GM12872 (cell line): Measurements from ENCODE around the gene NHS.

Source experiments
- TF ChIP-seq, protein P1 (sequence below): IDR thresholded peaks from 3 replicates; pipeline ENCODE4 v1.5.1; 2011; ENCODE audit warnings: low read depth, mild to moderate bottlenecking, low read length, moderate library complexity; ENCODE audit not compliant: insufficient read depth

The NHS gene

DNA sequence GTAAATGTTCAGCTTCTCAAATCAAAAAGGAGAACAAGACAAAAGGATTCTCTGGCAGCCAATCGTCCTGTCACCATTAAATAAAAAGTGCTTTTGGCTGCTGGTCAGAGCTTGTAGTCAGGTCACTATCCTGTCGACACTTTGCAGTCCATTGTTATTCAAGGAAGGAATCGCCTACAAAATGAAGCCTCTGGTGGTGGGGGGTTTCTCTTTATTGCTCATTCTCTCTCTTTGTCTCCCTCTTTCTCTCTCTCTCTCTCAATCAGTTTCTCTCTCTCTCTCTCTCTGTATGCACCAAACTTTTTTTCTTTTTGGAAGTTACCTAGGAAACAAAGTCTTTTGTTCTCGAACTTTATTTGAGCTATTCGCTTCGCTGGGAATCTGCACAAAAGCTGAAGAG is 344.7 kb downstream of the NHS start:
- TF ChIP-seq, protein P1, sequence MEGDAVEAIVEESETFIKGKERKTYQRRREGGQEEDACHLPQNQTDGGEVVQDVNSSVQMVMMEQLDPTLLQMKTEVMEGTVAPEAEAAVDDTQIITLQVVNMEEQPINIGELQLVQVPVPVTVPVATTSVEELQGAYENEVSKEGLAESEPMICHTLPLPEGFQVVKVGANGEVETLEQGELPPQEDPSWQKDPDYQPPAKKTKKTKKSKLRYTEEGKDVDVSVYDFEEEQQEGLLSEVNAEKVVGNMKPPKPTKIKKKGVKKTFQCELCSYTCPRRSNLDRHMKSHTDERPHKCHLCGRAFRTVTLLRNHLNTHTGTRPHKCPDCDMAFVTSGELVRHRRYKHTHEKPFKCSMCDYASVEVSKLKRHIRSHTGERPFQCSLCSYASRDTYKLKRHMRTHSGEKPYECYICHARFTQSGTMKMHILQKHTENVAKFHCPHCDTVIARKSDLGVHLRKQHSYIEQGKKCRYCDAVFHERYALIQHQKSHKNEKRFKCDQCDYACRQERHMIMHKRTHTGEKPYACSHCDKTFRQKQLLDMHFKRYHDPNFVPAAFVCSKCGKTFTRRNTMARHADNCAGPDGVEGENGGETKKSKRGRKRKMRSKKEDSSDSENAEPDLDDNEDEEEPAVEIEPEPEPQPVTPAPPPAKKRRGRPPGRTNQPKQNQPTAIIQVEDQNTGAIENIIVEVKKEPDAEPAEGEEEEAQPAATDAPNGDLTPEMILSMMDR, result no peak

DNA sequence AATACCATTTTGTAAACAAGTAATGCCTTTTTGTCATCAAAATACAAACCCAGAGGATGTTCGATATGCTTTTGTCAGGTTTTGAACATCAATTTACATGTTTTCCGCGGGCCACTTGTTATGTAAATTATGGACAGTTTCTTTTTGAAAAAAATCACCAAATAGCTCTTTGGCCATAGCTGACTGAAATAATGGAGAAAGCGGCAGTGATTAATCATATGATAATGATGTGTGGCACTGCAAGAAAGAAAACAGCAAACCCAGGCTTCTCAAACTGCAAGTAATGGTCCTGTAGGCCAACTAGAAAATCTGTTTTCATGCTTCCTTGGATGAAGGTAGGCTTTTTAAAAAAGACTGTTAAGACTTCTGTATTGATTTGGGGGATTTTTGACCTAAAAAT is 346.7 kb downstream of the NHS start:
- TF ChIP-seq, protein P1, result no peak

DNA sequence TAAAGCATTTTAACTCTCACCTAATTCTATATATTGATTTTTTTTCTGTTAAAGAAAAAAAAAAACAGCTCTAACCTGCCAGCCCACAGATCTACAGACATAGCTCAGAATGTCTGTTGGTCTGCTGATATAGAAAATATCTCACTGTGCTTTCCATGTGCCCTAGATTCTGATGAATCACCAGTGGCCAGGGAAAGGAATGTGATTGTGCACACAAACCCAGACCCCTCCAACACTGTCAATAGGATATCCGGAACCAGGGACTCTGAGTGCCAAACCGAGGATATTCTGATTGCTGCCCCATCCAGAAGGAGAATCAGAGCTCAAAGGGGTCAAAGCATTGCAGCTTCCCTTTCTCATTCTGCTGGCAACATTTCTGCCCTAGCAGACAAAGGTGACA is 350.2 kb downstream of the NHS start:
- TF ChIP-seq, protein P1, result no peak

DNA sequence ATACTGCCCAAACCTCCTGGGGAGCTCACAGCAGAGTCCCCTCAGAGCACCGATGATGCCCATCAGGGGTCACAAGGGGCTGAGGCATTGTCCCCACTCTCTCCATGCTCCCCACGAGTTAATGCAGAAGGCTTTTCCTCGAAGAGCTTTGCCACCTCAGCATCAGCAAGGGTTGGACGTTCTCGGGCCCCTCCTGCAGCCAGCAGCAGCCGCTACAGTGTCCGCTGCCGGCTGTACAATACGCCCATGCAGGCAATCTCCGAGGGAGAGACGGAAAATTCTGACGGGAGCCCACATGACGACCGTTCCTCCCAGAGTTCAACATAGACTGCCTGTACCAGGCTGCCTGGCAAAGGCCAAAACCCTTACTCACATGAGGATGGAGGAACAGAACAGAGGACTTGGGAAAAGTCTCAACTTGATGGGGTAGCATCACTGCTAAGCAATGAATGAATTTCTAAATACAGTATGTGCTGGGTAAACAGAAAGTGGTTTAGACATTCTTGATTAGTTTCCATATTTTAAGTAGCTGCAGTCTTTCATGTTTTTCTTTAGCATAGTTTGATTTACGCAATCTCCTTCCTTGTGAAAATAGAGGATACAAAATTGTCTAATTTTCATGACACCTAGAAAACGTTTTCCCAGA is 357.3 kb downstream of the NHS start:
- TF ChIP-seq, protein P1, result no peak

DNA sequence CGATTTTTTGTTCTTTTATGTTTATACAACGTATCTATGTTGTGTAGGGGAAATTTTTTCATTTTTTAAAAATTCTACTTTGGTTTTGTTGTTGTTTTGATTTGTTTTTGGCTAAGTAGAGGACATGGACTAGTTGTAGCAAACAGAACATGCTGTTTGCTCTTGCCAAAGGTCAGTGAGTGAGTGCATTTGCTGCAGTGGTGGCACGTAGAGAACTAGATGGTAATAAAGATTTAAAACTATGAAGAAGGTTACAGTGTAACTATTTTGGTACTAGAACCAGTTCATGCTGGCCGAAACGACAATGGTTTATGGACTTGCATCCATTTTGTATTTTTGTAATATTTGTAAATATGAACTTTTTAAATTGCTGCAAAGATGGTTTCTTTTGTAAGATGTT is 360.4 kb downstream of the NHS start:
- TF ChIP-seq, protein P1, result no peak

DNA sequence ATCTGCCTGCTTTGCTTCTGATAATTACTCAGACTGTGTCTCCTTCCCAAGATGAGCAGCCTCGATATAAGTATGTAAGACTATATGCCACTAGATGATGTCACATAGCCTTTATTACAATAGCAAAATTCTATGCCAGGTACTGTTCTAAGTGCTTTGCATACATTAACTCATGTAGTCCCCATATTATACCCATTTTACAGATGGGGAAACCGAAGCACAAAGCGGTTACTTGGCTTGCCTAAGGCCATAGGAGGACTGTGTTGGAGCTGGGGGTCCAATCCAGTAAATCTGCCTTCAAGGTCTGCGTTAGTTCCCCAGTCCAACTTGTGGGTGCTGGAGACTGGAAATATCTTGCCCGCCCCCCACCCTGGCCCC is 361.5 kb downstream of the NHS start:
- TF ChIP-seq, protein P1, result no peak

DNA sequence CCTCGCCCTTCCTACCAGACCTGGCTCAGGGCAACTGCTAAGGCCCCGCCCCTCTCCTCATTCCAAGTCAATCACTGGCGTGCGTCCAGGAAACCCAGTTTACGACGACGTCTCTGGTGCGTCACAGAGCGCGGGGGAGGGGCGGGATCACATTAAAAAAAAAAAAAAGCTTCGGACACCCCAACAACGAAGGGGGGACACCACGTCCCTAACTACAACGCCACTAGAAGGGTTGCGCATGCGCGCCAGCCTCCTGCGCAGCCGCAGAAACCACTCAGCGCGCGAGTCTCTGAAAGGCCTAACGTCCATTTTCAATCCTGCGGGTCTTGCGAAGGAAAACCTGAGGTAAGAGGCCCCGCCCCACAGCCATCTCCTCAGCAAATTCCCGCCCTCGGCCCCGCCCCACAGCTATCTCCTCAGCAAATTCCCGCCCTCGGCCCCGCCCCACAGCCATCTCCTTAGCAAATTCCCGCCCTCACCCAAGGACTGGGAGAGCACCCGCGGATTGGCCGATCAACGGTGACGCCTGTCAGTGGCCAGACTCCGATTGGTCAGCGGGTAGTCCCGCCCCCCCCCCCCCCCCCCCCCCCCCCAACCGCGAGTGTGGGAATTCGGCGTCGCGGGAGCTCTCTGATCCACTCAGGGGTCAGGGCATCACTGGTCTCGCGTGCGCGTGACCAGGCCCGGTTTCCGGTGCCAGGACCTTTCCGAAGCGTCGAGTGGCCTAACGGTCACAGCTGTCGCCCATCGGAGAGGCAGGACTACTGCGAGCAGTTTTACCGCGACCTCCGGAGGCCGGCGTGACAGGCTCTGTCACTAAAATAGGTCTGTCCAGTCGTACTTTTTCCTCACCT is 362.1 kb downstream of the NHS start, which contains the start of gene SCML1:
TSS of gene SCML1 (plus strand) at position 638 of the 854 bp plus-strand sequence. CDS start 6,694 bp downstream, outside the sequence.
- TF ChIP-seq, protein P1, result no peak
